H1 (cell line): ENCODE results near the gene RUFY3. TPM values are rescaled to one million over a fixed set of nuclear protein-coding genes. Genes with fewer than 3 reads are reported as not detected.

Experiments used
- BACH1 ChIP-seq: IDR thresholded peaks from 2 replicates; pipeline ENCODE4 v1.6.1; 2012; ENCODE audit warnings: low read length, improper control_type of control experiment
- CTCF ChIP-seq, 3 experiments: IDR thresholded peaks; 1 replicate in 2 of 3; 2 replicates in 1 of 3; pipeline versions ENCODE4 v1.5.1 to v1.6.1; 2011; ENCODE audit warnings: low read length in 3 of 3, mild to moderate bottlenecking in 3 of 3, inconsistent platforms in 2 of 3, low read depth in 1 of 3, moderate library complexity in 1 of 3; ENCODE audit not compliant: insufficient read depth in 1 of 3; ENCODE audit errors: control extremely low read depth in 1 of 3
- JUN ChIP-seq: IDR thresholded peaks from 2 replicates; pipeline ENCODE4 v1.6.1; 2011; ENCODE audit warnings: low read depth, mild to moderate bottlenecking, improper control_type of control experiment, low read length
- RBBP5 ChIP-seq: IDR thresholded peaks from 2 replicates; pipeline ENCODE4 v1.7.1; 2012; ENCODE audit warnings: low read depth, mild to moderate bottlenecking, inconsistent platforms, low read length, moderate library complexity, borderline replicate concordance
- SIN3A ChIP-seq, 2 experiments: IDR thresholded peaks in 1 of 2; conservative IDR thresholded peaks in 1 of 2; 2 replicates each; pipeline ENCODE4 v1.6.1; 2011 to 2012; ENCODE audit warnings: low read length in 2 of 2, improper control_type of control experiment in 1 of 2, low read depth in 1 of 2, mild to moderate bottlenecking in 1 of 2
- SP1 ChIP-seq: IDR thresholded peaks from 2 replicates; pipeline ENCODE4 v1.6.1; 2011; ENCODE audit warnings: low read depth, low read length
- SP4 ChIP-seq: IDR thresholded peaks from 2 replicates; pipeline ENCODE4 v1.6.1; 2012; ENCODE audit warnings: low read length, inconsistent platforms
- polyA plus RNA-seq, 7 experiments: library from polyadenylated mRNA; depleted of rRNA in 3 of 7; stranded (reverse) in 5 of 7; unstranded in 2 of 7; fragments of >200 nt in 5 of 7; fragments of 200-250 nt in 2 of 7; gene quantifications; 1 replicate in 5 of 7; 2 replicates in 1 of 7; 4 replicates in 1 of 7; pipeline versions ENCODE4 v1.2.1 to v1.2.3, GENCODE V29; 2011 to 2013; ENCODE audit warnings: missing spikeins in 2 of 7, mixed read lengths in 2 of 7
- total RNA-seq: library from RNA; stranded (reverse); fragmentation: NEBNext Ultra II Directional; extraction: Animal tissue kit (Norgen Biotek cat#: 25700); gene quantifications from 2 replicates; pipeline ENCODE4 v1.2.1, GENCODE V29; 2021
- TF ChIP-seq, protein P1 (sequence below): IDR thresholded peaks from 2 replicates; pipeline ENCODE4 v1.6.1; 2011; ENCODE audit warnings: low read depth, mild to moderate bottlenecking, low read length; ENCODE audit not compliant: insufficient read depth

RUFY3 gene
- total and polyA plus RNA-seq, 2 of the 8 experiments (the other 6 are each of a cell fraction or from before 2014, with no cell fraction given): 7.8 to 33.1 TPM

GRCh38 chr4:70714079-70714887, 7.5 kb upstream of the RUFY3 start (continued):
- TF ChIP-seq CTCF (IDR thresholded peaks at IDR 0.05; ENCODE audit: control extremely low read depth in 1 of 3, insufficient read depth in 1 of 3, low read depth in 1 of 3, low read length in 3 of 3) (no peak), SP1 (no peak), SP4 (no peak), JUN (no peak), RBBP5 (no peak), BACH1 (no peak), SIN3A (conservative IDR thresholded peaks at IDR 0.05 in 1 of 2, IDR thresholded peaks at IDR 0.05 in 1 of 2; ENCODE audit: low read depth in 1 of 2, low read length in 2 of 2) (no peak)
- TF ChIP-seq, protein P1, sequence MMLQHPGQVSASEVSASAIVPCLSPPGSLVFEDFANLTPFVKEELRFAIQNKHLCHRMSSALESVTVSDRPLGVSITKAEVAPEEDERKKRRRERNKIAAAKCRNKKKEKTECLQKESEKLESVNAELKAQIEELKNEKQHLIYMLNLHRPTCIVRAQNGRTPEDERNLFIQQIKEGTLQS: no peak
- TF ChIP-seq, all 59 proteins: peak for 0
